Lower lobe of right lung (tissue), 2 donors: ENCODE data around the gene TSHR. TPM values are rescaled to one million over a fixed set of nuclear protein-coding genes. Genes with fewer than 3 reads are reported as not detected.
A peak's percentile ranks its signal among the peaks of the same experiment; 100 is the strongest.

ENCODE experiments used
- ATAC-seq, 2 donors: fragments of 200-7000 bp; cut with Tn5 transposase; one replicate each; pipeline ENCODE4 v1.9.1; 2020 to 2022; ENCODE audit warnings: mild to moderate bottlenecking in 2 of 2, moderate library complexity in 2 of 2
- DNase-seq: peaks from one replicate; pipeline ENCODE4 v3.0.0-alpha.2; 2020
- H3K27ac ChIP-seq: fragments of 200-600 bp; one replicate; pipeline ENCODE4 v1.8.0; 2022
- H3K27me3 ChIP-seq: fragments of 200-600 bp; one replicate; pipeline ENCODE4 v1.8.0; 2022; ENCODE audit warnings: low read depth
- H3K36me3 ChIP-seq: fragments of 200-600 bp; one replicate; pipeline ENCODE4 v1.8.0; 2022; ENCODE audit warnings: mild to moderate bottlenecking
- H3K4me1 ChIP-seq: fragments of 200-600 bp; one replicate; pipeline ENCODE4 v1.8.0; 2022
- H3K4me3 ChIP-seq: fragments of 200-600 bp; one replicate; pipeline ENCODE4 v1.8.0; 2022; ENCODE audit warnings: mild to moderate bottlenecking
- H3K9me3 ChIP-seq: fragments of 200-600 bp; one replicate; pipeline ENCODE4 v1.8.0; 2022
- intact Hi-C: fragments of 100-400 bp; cut with DNase I; formaldehyde crosslinking; loops from one replicate; pipeline ENCODE4 v1.11.0; 2022
- total RNA-seq: library from RNA; stranded (reverse); fragmentation: NEBNext Ultra II Directional; extraction: Animal tissue kit (Norgen Biotek cat#: 25700); gene quantifications from one replicate; pipeline ENCODE4 v1.2.1, GENCODE V29; 2021
- TF ChIP-seq, protein P1 (sequence below): fragments of 200-600 bp; IDR thresholded peaks from one replicate; pipeline ENCODE4 v1.8.0; 2022; ENCODE audit warnings: antibody characterized with exemption, mild to moderate bottlenecking
- donor health status: DM: no; HTN: yes; CAD: no; lungs with severe emphysema.

Gene TSHR
- total RNA-seq, 1 donor from 2014 or later: not detected

DNA sequence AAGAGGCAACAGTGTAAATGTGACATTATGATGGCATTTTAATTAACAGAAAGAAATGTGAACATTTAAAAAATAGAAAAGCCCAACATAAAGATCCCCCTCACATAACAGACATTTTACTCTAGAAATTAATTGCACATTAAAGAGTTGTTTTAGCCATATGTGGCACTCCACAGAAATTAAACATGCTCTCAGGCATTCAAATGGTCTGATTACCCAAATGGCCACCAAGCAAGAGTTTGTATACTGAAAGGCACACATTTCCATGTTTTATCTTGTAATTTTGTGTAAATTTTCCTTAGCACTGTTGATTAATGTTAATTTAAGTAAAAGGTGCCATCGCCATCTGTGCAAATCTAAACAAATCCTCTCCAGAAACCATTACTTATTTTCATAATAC lies 221.8 kb downstream of the TSHR start:
- H3K27ac ChIP-seq: peak overlapping the region; percentile 65
- ATAC-seq (no peak), DNase-seq (no peak)
- TF ChIP-seq, protein P1, sequence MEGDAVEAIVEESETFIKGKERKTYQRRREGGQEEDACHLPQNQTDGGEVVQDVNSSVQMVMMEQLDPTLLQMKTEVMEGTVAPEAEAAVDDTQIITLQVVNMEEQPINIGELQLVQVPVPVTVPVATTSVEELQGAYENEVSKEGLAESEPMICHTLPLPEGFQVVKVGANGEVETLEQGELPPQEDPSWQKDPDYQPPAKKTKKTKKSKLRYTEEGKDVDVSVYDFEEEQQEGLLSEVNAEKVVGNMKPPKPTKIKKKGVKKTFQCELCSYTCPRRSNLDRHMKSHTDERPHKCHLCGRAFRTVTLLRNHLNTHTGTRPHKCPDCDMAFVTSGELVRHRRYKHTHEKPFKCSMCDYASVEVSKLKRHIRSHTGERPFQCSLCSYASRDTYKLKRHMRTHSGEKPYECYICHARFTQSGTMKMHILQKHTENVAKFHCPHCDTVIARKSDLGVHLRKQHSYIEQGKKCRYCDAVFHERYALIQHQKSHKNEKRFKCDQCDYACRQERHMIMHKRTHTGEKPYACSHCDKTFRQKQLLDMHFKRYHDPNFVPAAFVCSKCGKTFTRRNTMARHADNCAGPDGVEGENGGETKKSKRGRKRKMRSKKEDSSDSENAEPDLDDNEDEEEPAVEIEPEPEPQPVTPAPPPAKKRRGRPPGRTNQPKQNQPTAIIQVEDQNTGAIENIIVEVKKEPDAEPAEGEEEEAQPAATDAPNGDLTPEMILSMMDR: no peak
- no peaks in the 10 kb centered on the region for H3K9me3 ChIP-seq
- no peaks in the 10 kb centered on the region for H3K27me3 ChIP-seq
- H3K36me3 ChIP-seq: peaks cover 8% of the 10 kb centered on the region
- intact Hi-C loops: no loop called here
- H3K4me3 ChIP-seq: peak overlapping the region; percentile 38
- peaks cover 18% of the 10 kb centered on the region for H3K4me1 ChIP-seq

DNA sequence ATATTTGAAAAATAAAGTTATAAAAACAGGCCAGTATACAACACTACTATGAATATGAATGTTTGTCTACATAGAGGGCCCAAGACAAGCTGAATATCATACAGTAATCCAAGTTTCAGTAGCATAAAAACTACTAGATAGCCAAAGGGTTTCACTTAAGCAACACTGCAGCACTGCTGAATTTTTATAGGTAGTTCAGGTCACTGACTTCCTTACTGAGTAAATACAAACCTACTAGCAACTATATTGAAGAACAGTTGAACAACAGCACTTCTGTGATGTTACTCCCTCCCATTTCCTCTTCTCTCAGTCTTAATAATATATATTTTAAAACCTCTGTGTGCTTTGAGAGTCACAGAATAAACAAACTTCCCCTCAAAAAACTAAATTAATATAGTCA lies 222.6 kb downstream of the TSHR start:
- Histone ChIP-seq H3K36me3 (peaks cover 8% of the 10 kb centered on the region), H3K27ac (peak overlapping the region; percentile 65), H3K4me1 (peaks cover 18% of the 10 kb centered on the region), H3K4me3 (peak overlapping the region; percentile 38), H3K27me3 (no peaks in the 10 kb centered on the region), H3K9me3 (no peaks in the 10 kb centered on the region)
- DNase-seq (no peak), ATAC-seq (peak in 1 of 2 donors; percentile 45)
- TF ChIP-seq, protein P1: no peak
- intact Hi-C loops: no loop called here

DNA sequence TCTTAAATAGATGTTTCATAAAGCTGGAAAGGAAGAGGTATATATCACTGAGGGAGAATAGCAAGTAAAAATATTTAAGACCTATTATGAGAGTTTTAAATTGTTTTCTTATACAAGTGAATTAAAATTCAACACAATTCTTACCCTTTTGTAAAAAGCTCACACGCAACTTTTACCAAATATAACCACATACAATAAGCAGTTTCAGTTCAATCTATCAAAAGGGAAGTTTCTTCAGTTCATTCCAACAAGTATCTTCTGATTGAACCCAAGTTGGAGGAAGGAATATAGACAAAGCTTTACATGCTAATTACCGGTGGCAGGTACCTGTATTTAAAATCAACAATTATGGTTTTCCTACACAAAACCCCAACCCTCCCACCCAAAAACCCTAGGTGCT lies 224.2 kb downstream of the TSHR start:
- no peak overlapping the region for H3K4me3 ChIP-seq
- intact Hi-C loops: no loop called here
- ATAC-seq: no peak
- H3K27me3 ChIP-seq: no peaks in the 10 kb centered on the region
- DNase-seq: no peak
- peaks cover 18% of the 10 kb centered on the region for H3K4me1 ChIP-seq
- H3K36me3 ChIP-seq: peaks cover 12% of the 10 kb centered on the region
- TF ChIP-seq, protein P1: no peak
- no peaks in the 10 kb centered on the region for H3K9me3 ChIP-seq
- H3K27ac ChIP-seq: no peak overlapping the region

DNA sequence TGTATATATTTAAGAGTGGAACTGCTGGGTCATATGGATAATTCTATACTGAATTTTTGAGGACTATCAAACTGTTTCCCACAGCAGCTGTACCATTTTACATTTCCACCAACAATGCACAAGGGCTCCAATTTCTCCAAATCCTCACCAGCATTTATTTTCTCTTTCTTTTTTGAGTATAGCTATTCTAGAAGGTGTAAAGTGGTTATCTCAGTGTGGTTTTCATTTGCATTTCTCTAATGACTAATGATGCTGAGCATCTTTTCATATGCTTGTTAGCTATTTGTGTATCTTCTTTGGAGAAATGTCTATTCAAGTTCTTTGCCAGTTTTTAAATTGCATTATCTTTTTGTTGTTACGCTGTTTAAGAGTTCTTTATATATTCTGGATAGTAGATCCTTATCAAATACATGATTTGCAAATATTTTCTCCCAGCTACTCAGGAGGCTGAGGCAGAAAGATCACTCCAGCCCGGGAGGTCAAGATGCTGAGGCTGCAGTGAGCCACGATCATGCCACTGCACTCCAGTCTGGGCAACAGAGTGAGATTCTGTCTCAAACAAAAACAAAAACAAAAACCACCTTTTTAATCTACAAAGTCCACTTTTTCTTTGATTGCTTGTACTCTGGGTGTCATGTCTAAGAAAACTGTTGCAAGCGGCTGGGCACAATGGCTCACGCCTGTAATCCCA lies 232.6 kb downstream of the TSHR start:
- DNase-seq: no peak
- intact Hi-C loops: no loop called here
- TF ChIP-seq, protein P1: no peak
- Histone ChIP-seq H3K27me3 (no peaks in the 10 kb centered on the region), H3K4me3 (no peak overlapping the region), H3K36me3 (peaks cover 64% of the 10 kb centered on the region), H3K9me3 (no peaks in the 10 kb centered on the region), H3K27ac (no peak overlapping the region), H3K4me1 (no peaks in the 10 kb centered on the region)
- ATAC-seq: no peak

DNA sequence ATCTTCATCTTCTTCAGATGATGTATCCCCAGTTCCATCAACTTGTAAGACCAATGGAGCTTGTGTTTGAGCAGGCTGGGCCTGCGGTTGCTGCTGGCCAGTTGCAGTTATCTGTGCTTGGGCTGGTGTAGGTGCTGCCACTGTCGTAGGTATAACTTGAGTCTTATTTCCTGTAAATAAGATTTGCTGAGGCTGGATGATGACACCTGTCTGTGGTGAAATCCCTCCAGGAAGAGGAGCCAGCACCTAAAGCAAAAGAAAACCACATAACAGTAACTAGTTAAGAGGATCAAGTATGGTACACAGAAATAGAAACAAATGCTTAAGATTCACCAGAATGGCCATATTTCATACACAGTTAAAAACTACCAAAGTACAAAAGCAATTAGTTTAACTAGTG lies 237.2 kb downstream of the TSHR start:
- ATAC-seq (no peak), DNase-seq (no peak)
- intact Hi-C loops: no loop called here
- H3K4me3 ChIP-seq: no peak overlapping the region
- no peaks in the 10 kb centered on the region for H3K4me1 ChIP-seq
- no peaks in the 10 kb centered on the region for H3K27me3 ChIP-seq
- no peaks in the 10 kb centered on the region for H3K9me3 ChIP-seq
- peaks cover 83% of the 10 kb centered on the region for H3K36me3 ChIP-seq
- H3K27ac ChIP-seq: no peak overlapping the region
- TF ChIP-seq, protein P1: no peak
